HCT116 (cell line): Measurements from ENCODE around the gene PIGL. TPM values are rescaled to one million over a fixed set of nuclear protein-coding genes. Genes with fewer than 3 reads are reported as not detected.

Experiments
- ATAC-seq: fragments of 200-7000 bp; cut with Tn5 transposase; 2 replicates; pipeline ENCODE4 v1.9.1; 2020; ENCODE audit warnings: mild to moderate bottlenecking, moderate library complexity
- BruUV-seq: library from RNA; stranded (reverse); fragments of 400-500 nt; replicated peaks from 2 replicates; lab custom pipeline; 2021; lab: Mats Ljungman, UMichigan
- CTCF ChIA-PET: fragments of 300-600 bp; sonication (Branson Sonifier 250); formaldehyde crosslinking; loops from one replicate; lab custom pipeline; 2021; ENCODE audit warnings: antibody characterized with exemption; lab: Charles Lee
- POLR2A ChIA-PET: fragments of 300-600, 350-600 bp; sonication (Branson Sonifier 250); formaldehyde crosslinking; loops from one replicate; lab custom pipeline; 2021; ENCODE audit warnings: antibody characterized with exemption; lab: Charles Lee
- RAD21 ChIA-PET, 2 experiments: fragments of 300-600 bp; sonication (Branson Sonifier 250); formaldehyde crosslinking; loops; one replicate each; lab custom pipeline; 2023; ENCODE audit warnings: low total read pairs in 2 of 2; ENCODE audit not compliant: uncharacterized antibody in 2 of 2, unreplicated experiment in 2 of 2, low non-redundant PET in 1 of 2; lab: Charles Lee
- DNase-seq: peaks from one replicate; pipeline ENCODE4 v3.0.0-alpha.2; 2010; ENCODE audit warnings: low read depth, low spot score
- H2AFZ ChIP-seq: fragments of 200-600 bp; shearing (Covaris generic), sonication (generic); 2 replicates; pipeline ENCODE4 v1.6.1; 2017; ENCODE audit warnings: low read depth, mixed run types, mixed read lengths, antibody characterized with exemption, low read length; ENCODE audit not compliant: poor library complexity, severe bottlenecking
- H3K27ac ChIP-seq: 2 replicates; pipeline ENCODE4 v1.5.1; 2012; ENCODE audit warnings: low read depth, low read length
- H3K27me3 ChIP-seq: fragments of 200-600 bp; sonication (generic); 2 replicates; pipeline ENCODE4 v1.6.1; 2016; ENCODE audit warnings: mixed run types, low read length, mixed read lengths; ENCODE audit not compliant: insufficient read depth
- H3K36me3 ChIP-seq, 2 experiments: fragments of 200-500 bp in 1 of 2; fragments of 200-600 bp in 1 of 2; sonication (Bioruptor generic) in 1 of 2; sonication (generic) in 1 of 2; 2 replicates each; pipeline versions ENCODE4 v1.5.1 to v1.6.1; 2014 to 2016; ENCODE audit warnings: low read length in 2 of 2, inconsistent platforms in 1 of 2, mixed read lengths in 1 of 2, mixed run types in 1 of 2; ENCODE audit not compliant: insufficient read depth in 2 of 2, control insufficient read depth in 1 of 2
- H3K4me1 ChIP-seq, 2 experiments: fragments of 200-600 bp in 1 of 2; sonication (generic) in 1 of 2; 2 replicates each; pipeline versions ENCODE4 v1.5.1 to v1.6.1; 2012 to 2017; ENCODE audit warnings: low read length in 2 of 2, inconsistent platforms in 1 of 2, mild to moderate bottlenecking in 1 of 2, mixed read lengths in 1 of 2, mixed run types in 1 of 2, moderate library complexity in 1 of 2; ENCODE audit not compliant: insufficient read depth in 2 of 2, control insufficient read depth in 1 of 2
- H3K4me2 ChIP-seq: fragments of 200-600 bp; sonication (generic); 2 replicates; pipeline ENCODE4 v1.6.1; 2017; ENCODE audit warnings: mixed run types, low read length, mixed read lengths
- H3K4me3 ChIP-seq, 2 experiments: fragments of 200-600 bp in 1 of 2; sonication (generic) in 1 of 2; replicated peaks in 1 of 2; 2 replicates each; pipeline ENCODE4 v1.5.1; 2011 to 2016; ENCODE audit warnings: low read length in 2 of 2, control low read depth in 1 of 2, low read depth in 1 of 2, mild to moderate bottlenecking in 1 of 2, mixed read lengths in 1 of 2, mixed run types in 1 of 2
- H3K79me2 ChIP-seq: fragments of 200-600 bp; sonication (generic); 2 replicates; pipeline ENCODE4 v1.6.1; 2017; ENCODE audit warnings: mild to moderate bottlenecking, mixed run types, low read length, moderate library complexity, mixed read lengths; ENCODE audit not compliant: insufficient read depth
- H3K9ac ChIP-seq: fragments of 200-600 bp; sonication (generic); 2 replicates; pipeline ENCODE4 v1.6.1; 2016; ENCODE audit warnings: low read length, mixed read lengths
- H3K9me2 ChIP-seq: fragments of 200-600 bp; sonication (generic), shearing (Covaris generic); 2 replicates; pipeline ENCODE4 v1.6.1; 2017; ENCODE audit warnings: mixed run types, mild to moderate bottlenecking, moderate library complexity; ENCODE audit not compliant: insufficient read depth
- H3K9me3 ChIP-seq, 2 experiments: fragments of 200-500 bp in 1 of 2; fragments of 200-600 bp in 1 of 2; sonication (Bioruptor generic) in 1 of 2; sonication (generic) in 1 of 2; 2 replicates each; pipeline ENCODE4 v1.6.1; 2014 to 2017; ENCODE audit warnings: low read length in 2 of 2, mixed read lengths in 2 of 2, inconsistent platforms in 1 of 2, low read depth in 1 of 2, mild to moderate bottlenecking in 1 of 2, mixed run types in 1 of 2, moderate library complexity in 1 of 2; ENCODE audit not compliant: control insufficient read depth in 1 of 2, insufficient read depth in 1 of 2
- H4K20me1 ChIP-seq: fragments of 200-600 bp; sonication (generic), shearing (Covaris generic); 2 replicates; pipeline ENCODE4 v1.6.1; 2017; ENCODE audit warnings: mixed run types, mild to moderate bottlenecking, moderate library complexity; ENCODE audit not compliant: insufficient read depth
- ATF3 ChIP-seq: IDR thresholded peaks from 2 replicates; pipeline ENCODE4 v1.6.1; 2012
- CEBPB ChIP-seq: IDR thresholded peaks from 2 replicates; pipeline ENCODE4 v1.6.1; 2012; ENCODE audit warnings: low read depth
- CTCF ChIP-seq, 3 experiments: fragments of 200-600 bp in 1 of 3; sonication (generic) in 1 of 3; IDR thresholded peaks in 2 of 3; conservative IDR thresholded peaks in 1 of 3; 2 replicates each; pipeline ENCODE4 v1.5.1; 2012 to 2017; ENCODE audit warnings: low read depth in 2 of 3, low read length in 2 of 3, antibody characterized with exemption in 1 of 3, borderline replicate concordance in 1 of 3, control low read depth in 1 of 3, mild to moderate bottlenecking in 1 of 3, mixed read lengths in 1 of 3, mixed run types in 1 of 3, moderate library complexity in 1 of 3; ENCODE audit not compliant: insufficient read depth in 1 of 3
- EGR1 ChIP-seq: IDR thresholded peaks from 2 replicates; pipeline ENCODE4 v1.6.1; 2012; ENCODE audit warnings: low read depth
- ELF1 ChIP-seq: IDR thresholded peaks from 2 replicates; pipeline ENCODE4 v1.6.1; 2012; ENCODE audit warnings: low read depth, borderline replicate concordance
- EZH2 ChIP-seq: fragments of 200-600 bp; sonication (generic); IDR thresholded peaks from 2 replicates; pipeline ENCODE4 v1.6.1; 2017; ENCODE audit warnings: antibody characterized with exemption, mixed run types
- FOSL1 ChIP-seq: IDR thresholded peaks from 2 replicates; pipeline ENCODE4 v1.6.1; 2012; ENCODE audit warnings: low read depth
- JUND ChIP-seq: IDR thresholded peaks from 2 replicates; pipeline ENCODE4 v1.6.1; 2012
- MAX ChIP-seq: IDR thresholded peaks from 2 replicates; pipeline ENCODE4 v1.6.1; 2012
- POLR2A ChIP-seq: IDR thresholded peaks from 2 replicates; pipeline ENCODE4 v1.7.0; 2011; ENCODE audit warnings: borderline replicate concordance; ENCODE audit not compliant: insufficient read depth, insufficient read length; ENCODE audit errors: extremely low read depth
- RAD21 ChIP-seq: IDR thresholded peaks from 2 replicates; pipeline ENCODE4 v1.6.1; 2012; ENCODE audit warnings: low read depth, mild to moderate bottlenecking
- SP1 ChIP-seq: IDR thresholded peaks from 2 replicates; pipeline ENCODE4 v1.6.1; 2012; ENCODE audit warnings: low read depth
- SRF ChIP-seq: IDR thresholded peaks from 2 replicates; pipeline ENCODE4 v1.6.1; 2012; ENCODE audit warnings: low read depth
- TCF7L2 ChIP-seq: IDR thresholded peaks from 2 replicates; pipeline ENCODE4 v1.7.0; 2011; ENCODE audit warnings: borderline replicate concordance, inconsistent platforms; ENCODE audit not compliant: insufficient read depth, insufficient read length; ENCODE audit errors: extremely low read depth
- YY1 ChIP-seq: IDR thresholded peaks from 2 replicates; pipeline ENCODE4 v1.6.1; 2011; ENCODE audit warnings: low read length, low read depth, moderate library complexity, mild to moderate bottlenecking; ENCODE audit not compliant: insufficient replicate concordance; ENCODE audit errors: extremely low read depth
- intact Hi-C: fragments of 100-400 bp; cut with micrococcal nuclease; formaldehyde crosslinking; loops from 2 replicates; pipeline ENCODE4 v1.10.0; 2022
- total RNA-seq: library from RNA; stranded (reverse); gene quantifications from one replicate; pipeline ENCODE4 v1.2.1, GENCODE V29; 2021; ENCODE audit not compliant: unreplicated experiment
- TF ChIP-seq, protein P1 (sequence below): IDR thresholded peaks from 2 replicates; pipeline ENCODE4 v1.6.1; 2011; ENCODE audit warnings: mild to moderate bottlenecking, low read length, moderate library complexity; ENCODE audit not compliant: insufficient replicate concordance; ENCODE audit errors: extremely low read depth

Gene PIGL
- total RNA-seq, 1 experiment from 2014 or later: 36.8 TPM

- H3K4me3 ChIP-seq: no peak overlapping the region
- peaks cover 94% of the 10 kb centered on the region for H3K79me2 ChIP-seq
- POLR2A ChIA-PET: interaction anchor here (0.7 kb wide), 1 partner anchor 259 kb away, joined by 3 read pairs; no protein-coding TSS in a partner anchor
- no TSS peak for BruUV-seq
- TF ChIP-seq, protein P1, sequence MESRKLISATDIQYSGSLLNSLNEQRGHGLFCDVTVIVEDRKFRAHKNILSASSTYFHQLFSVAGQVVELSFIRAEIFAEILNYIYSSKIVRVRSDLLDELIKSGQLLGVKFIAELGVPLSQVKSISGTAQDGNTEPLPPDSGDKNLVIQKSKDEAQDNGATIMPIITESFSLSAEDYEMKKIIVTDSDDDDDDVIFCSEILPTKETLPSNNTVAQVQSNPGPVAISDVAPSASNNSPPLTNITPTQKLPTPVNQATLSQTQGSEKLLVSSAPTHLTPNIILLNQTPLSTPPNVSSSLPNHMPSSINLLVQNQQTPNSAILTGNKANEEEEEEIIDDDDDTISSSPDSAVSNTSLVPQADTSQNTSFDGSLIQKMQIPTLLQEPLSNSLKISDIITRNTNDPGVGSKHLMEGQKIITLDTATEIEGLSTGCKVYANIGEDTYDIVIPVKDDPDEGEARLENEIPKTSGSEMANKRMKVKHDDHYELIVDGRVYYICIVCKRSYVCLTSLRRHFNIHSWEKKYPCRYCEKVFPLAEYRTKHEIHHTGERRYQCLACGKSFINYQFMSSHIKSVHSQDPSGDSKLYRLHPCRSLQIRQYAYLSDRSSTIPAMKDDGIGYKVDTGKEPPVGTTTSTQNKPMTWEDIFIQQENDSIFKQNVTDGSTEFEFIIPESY: no peak
- TF ChIP-seq ATF3: no peak
- TF ChIP-seq, all 23 proteins: peak for 0
- RAD21 ChIA-PET: interaction anchor here in 1 of 2 experiments (0.7 kb wide), 1 partner anchor 18 kb away, joined by 3 read pairs; no protein-coding TSS in a partner anchor
- DNase-seq: no peak
- Histone ChIP-seq H3K9me2 (no peaks in the 10 kb centered on the region), H3K36me3 (no peaks in the 10 kb centered on the region), H3K9ac (no peak overlapping the region), H3K27ac (no peak overlapping the region), H3K4me1 (no peaks in the 10 kb centered on the region), H4K20me1 (no peaks in the 10 kb centered on the region), H2AFZ (no peak overlapping the region), H3K27me3 (no peaks in the 10 kb centered on the region), H3K9me3 (no peaks in the 10 kb centered on the region), H3K4me2 (no peak overlapping the region)
- no peak for ATAC-seq
- intact Hi-C loops: no loop called here
- CTCF ChIA-PET: no interaction called here
Observed at GRCh38 chr17:16178836-16179235, 38.2 kb upstream of the PIGL start.

GRCh38 chr17:16181581-16181980 lies 35.4 kb upstream of the PIGL start:
- Histone ChIP-seq H3K4me1 (no peaks in the 10 kb centered on the region), H3K27me3 (no peaks in the 10 kb centered on the region), H3K4me2 (no peak overlapping the region), H2AFZ (no peak overlapping the region), H3K27ac (no peak overlapping the region), H3K9me2 (no peaks in the 10 kb centered on the region), H3K4me3 (no peak overlapping the region), H3K9me3 (no peaks in the 10 kb centered on the region), H3K36me3 (0 out of 4 replicates have a peak, but pooled peaks cover 2 to 3% of the 10 kb centered on the region in 2 experiments), H3K9ac (no peak overlapping the region), H3K79me2 (peaks cover 92% of the 10 kb centered on the region), H4K20me1 (0 out of 2 replicates have a peak, but pooled peaks cover 6% of the 10 kb centered on the region)
- ChIA-PET RAD21 (no interaction called here), CTCF (no interaction called here), POLR2A (no interaction called here)
- DNase-seq (no peak), ATAC-seq (no peak)
- intact Hi-C loops: no loop called here
- TF ChIP-seq EGR1 (no peak), CTCF (IDR thresholded peaks at IDR 0.05 in 2 of 3, conservative IDR thresholded peaks at IDR 0.05 in 1 of 3; ENCODE audit: borderline replicate concordance in 1 of 3, insufficient read depth in 1 of 3, low read depth in 2 of 3, low read length in 2 of 3) (no peak), JUND (no peak), YY1 (no peak), POLR2A (no peak), ELF1 (no peak), TCF7L2 (no peak), SP1 (no peak), FOSL1 (no peak), EZH2 (no peak), SRF (no peak), RAD21 (no peak), MAX (no peak), CEBPB (no peak)
- no TSS peak for BruUV-seq
